ENCODE results near the gene RNF41. TPM values are rescaled to one million over a fixed set of nuclear protein-coding genes. Genes with fewer than 3 reads are reported as not detected.

Gene RNF41
- total and polyA plus RNA-seq, 2 donors (not counting 3 experiments of a cell fraction or from before 2014, with no cell fraction given): 88.3 to 203 TPM

GRCh38 chr12:56222531-56222895 lies 791 bp upstream of the RNF41 start:
- no TSS peak for BruUV-seq (replicated peaks)
- DNase-seq (ENCODE audit: low read depth, low spot score) (no peak), FAIRE-seq (no peak)
- TF ChIP-seq MAX (IDR thresholded peaks at IDR 0.05; ENCODE audit: insufficient read depth, insufficient read length): no peak
- no peak for TF ChIP-seq EZH2 (IDR thresholded peaks at IDR 0.05; ENCODE audit: borderline replicate concordance, low read depth, low read length, severe bottlenecking)
- no peak for TF ChIP-seq MYC (IDR thresholded peaks at IDR 0.05; ENCODE audit: low read depth, low read length)
- no peak for TF ChIP-seq GATA2 (IDR thresholded peaks at IDR 0.05; ENCODE audit: insufficient read depth, insufficient read length, low read depth, low read length)
- no peak for TF ChIP-seq FOS (IDR thresholded peaks at IDR 0.05; ENCODE audit: borderline replicate concordance, insufficient read depth, low read length)
- TF ChIP-seq POLR2AphosphoS5 (IDR thresholded peaks at IDR 0.05; ENCODE audit: insufficient read depth, low read depth, low read length): no peak
- no peak for TF ChIP-seq POLR2A (IDR thresholded peaks at IDR 0.05; ENCODE audit: low read depth, low read length)
- TF ChIP-seq CTCF (IDR thresholded peaks at IDR 0.05; ENCODE audit: extremely low read depth in 1 of 2, insufficient read depth in 1 of 2, low read depth in 1 of 2, low read length in 2 of 2): no peak
- no peak for TF ChIP-seq JUN (IDR thresholded peaks at IDR 0.05; ENCODE audit: borderline replicate concordance, insufficient read depth, insufficient read length, low read depth)
- no peaks in the 10 kb centered on the region for H4K20me1 ChIP-seq (replicated peaks; ENCODE audit: control insufficient read depth, extremely low read depth, insufficient read depth, low read length)
- no peaks in the 10 kb centered on the region for H3K9me1 ChIP-seq (replicated peaks; ENCODE audit: control insufficient read depth, extremely low read depth, insufficient read depth, low read length)
- ChIA-PET POLR2A (interaction anchor here (1.0 to 3.2 kb wide), 6 partner anchors 21 to 226 kb away, joined by 3 to 37 read pairs (median 7); partner anchors contain the start of genes ESYT1, TIMELESS and ZC3H10), CTCF (interaction anchor here (0.8 to 4.0 kb wide), 18 partner anchors 11 to 484 kb away, joined by 3 to 75 read pairs (median 6); partner anchors contain the start of genes ANKRD52, ESYT1, SMARCC2 and ZC3H10)
- H3K4me2 ChIP-seq (ENCODE audit: insufficient read depth, low read length): peak overlapping the region; percentile 71
- dilution Hi-C loops (cut with MboI; ENCODE audit: extremely low pct_ligation_motif_present, low sequenced_read_pairs) (no loop called here), intact Hi-C loops (cut with micrococcal nuclease) (no loop called here)
- H2AFZ ChIP-seq (ENCODE audit: low read depth, low read length): peak overlapping the region; percentile 30
- peak overlapping the region; percentile 94 for H3K9ac ChIP-seq (replicated peaks; ENCODE audit: extremely low read depth, insufficient read depth, low read length)
- H3K27ac ChIP-seq (ENCODE audit: insufficient read depth, low read depth, low read length): peak overlapping the region; percentile 95
- no peaks in the 10 kb centered on the region for H3K9me3 ChIP-seq (replicated peaks; ENCODE audit: control insufficient read depth, insufficient read depth, low read length)
- H3K79me2 ChIP-seq (ENCODE audit: control insufficient read depth, insufficient read depth, low read length): peaks cover 21% of the 10 kb centered on the region
- H3K27me3 ChIP-seq (ENCODE audit: control insufficient read depth in 2 of 2, insufficient read depth in 2 of 2, low read length in 2 of 2): no peaks in the 10 kb centered on the region
- peak overlapping the region in 2 of 3 experiments; percentile 44 to 93 for H3K4me3 ChIP-seq (replicated peaks in 1 of 3; ENCODE audit: insufficient read depth in 1 of 3, low read depth in 1 of 3, low read length in 3 of 3)
- peaks cover 19% of the 10 kb centered on the region for H3K4me1 ChIP-seq (ENCODE audit: control insufficient read depth, extremely low read depth, insufficient read depth, low read length)
- no peaks in the 10 kb centered on the region for H3K36me3 ChIP-seq (ENCODE audit: control insufficient read depth in 2 of 2, extremely low read depth in 1 of 2, insufficient read depth in 2 of 2, low read length in 2 of 2)

Data from endothelial cell of umbilical vein (primary cell).